Activated CD8-positive, alpha-beta T cell treated with anti-CD3 and anti-CD28 coated beads, Interleukin-2, amount 10 ng/mL, durations not matched to agents 7 days and 5 days (primary cell): ENCODE measurements around the gene CACNB2. TPM values are rescaled to one million over a fixed set of nuclear protein-coding genes. Genes with fewer than 3 reads are reported as not detected.
"Not testable (repeated sequence)": the region's sequence is repeated elsewhere in the genome, so short reads cannot be mapped to it uniquely, and the experiment has no call there.

ENCODE experiments used
- ATAC-seq: fragments of 150-1000 bp; cut with Tn5 transposase; one replicate; pipeline ENCODE4 v1.10.0; 2021; ENCODE audit warnings: moderate library complexity
- CTCF ChIA-PET: fragments of 350-600 bp; sonication (Branson Sonifier 250); formaldehyde crosslinking; loops from one replicate; lab custom pipeline; 2021; ENCODE audit warnings: antibody characterized with exemption; lab: Charles Lee
- POLR2A ChIA-PET: fragments of 350-600 bp; sonication (Branson Sonifier 250); formaldehyde crosslinking; loops from one replicate; lab custom pipeline; 2021; ENCODE audit warnings: antibody characterized with exemption; lab: Charles Lee
- DNase-seq: peaks from one replicate; pipeline ENCODE4 v3.0.0-alpha.2; 2020
- H3K27ac Mint-ChIP-seq: one replicate; pipeline ENCODE4 v1.8.0; 2021; ENCODE audit warnings: mild to moderate bottlenecking, mixed read lengths
- H3K27me3 Mint-ChIP-seq: one replicate; pipeline ENCODE4 v1.8.0; 2021; ENCODE audit warnings: low read depth, mixed read lengths
- H3K36me3 Mint-ChIP-seq: one replicate; pipeline ENCODE4 v1.8.0; 2021; ENCODE audit warnings: low read depth, mixed read lengths
- H3K4me1 Mint-ChIP-seq: one replicate; pipeline ENCODE4 v1.8.0; 2021; ENCODE audit warnings: low read depth, mixed read lengths
- H3K4me3 Mint-ChIP-seq: one replicate; pipeline ENCODE4 v1.8.0; 2021; ENCODE audit warnings: mild to moderate bottlenecking, mixed read lengths
- H3K9me3 Mint-ChIP-seq: one replicate; pipeline ENCODE4 v1.8.0; 2022; ENCODE audit warnings: mixed read lengths; ENCODE audit not compliant: insufficient read depth
- total RNA-seq, 2 experiments: library from RNA; stranded (reverse); gene quantifications; one replicate each; pipeline ENCODE4 v1.2.3, GENCODE V29; 2021

The CACNB2 gene
- total RNA-seq, 2 experiments from 2014 or later = not detected

DNA sequence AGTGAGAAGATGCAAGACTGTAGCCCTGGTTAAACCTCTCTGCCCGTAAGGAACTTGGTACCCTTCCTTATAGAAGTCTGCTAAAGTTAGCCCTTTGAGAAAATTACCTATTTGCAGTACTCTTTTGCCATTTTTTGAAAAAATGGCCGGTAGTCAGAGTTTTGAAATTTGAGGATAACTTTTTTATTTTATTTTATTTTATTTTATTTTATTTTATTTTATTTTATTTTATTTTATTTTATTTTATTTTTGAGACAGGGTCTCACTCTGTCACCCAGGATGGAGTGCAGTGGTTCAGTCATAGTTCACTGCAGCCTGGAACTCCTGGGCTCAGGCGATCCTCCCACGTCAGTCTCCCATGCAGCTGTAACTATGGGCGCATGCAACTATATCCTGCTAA is 41.2 kb downstream of the CACNB2 start:
- H3K9me3 Mint-ChIP-seq, POLR2A ChIA-PET, H3K27me3 Mint-ChIP-seq: not testable (repeated sequence)

DNA sequence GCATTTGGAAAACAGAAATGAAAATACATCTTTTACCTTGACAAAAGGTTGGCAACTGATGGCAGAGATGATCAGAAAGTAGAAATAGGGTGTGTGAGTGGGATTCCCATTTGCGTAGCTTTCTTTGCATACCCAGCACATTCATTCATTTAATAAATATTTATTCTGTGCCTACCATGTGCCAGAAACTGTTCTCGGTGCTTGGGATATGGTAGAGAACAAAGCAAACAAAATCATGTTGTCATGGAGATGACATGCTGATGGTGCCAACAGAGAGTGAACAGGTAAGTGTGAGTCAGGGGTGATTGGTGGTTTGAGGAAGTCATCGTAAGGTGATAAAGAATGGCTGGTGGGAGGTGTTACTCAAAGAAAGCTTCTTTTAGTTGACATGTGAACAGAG is 45.4 kb downstream of the CACNB2 start:
- no peaks in the 10 kb centered on the region for H3K36me3 Mint-ChIP-seq
- no peaks in the 10 kb centered on the region for H3K9me3 Mint-ChIP-seq
- ATAC-seq = no peak
- H3K27me3 Mint-ChIP-seq = no peaks in the 10 kb centered on the region
- no peaks in the 10 kb centered on the region for H3K4me1 Mint-ChIP-seq
- DNase-seq = no peak
- POLR2A ChIA-PET = no interaction called here
- CTCF ChIA-PET = no interaction called here
- H3K27ac Mint-ChIP-seq = no peak overlapping the region
- no peak overlapping the region for H3K4me3 Mint-ChIP-seq

More for the DNA sequence above, 41.2 kb downstream of the CACNB2 start:
- DNase-seq, ATAC-seq, H3K4me3 Mint-ChIP-seq, H3K36me3 Mint-ChIP-seq, CTCF ChIA-PET, H3K4me1 Mint-ChIP-seq, H3K27ac Mint-ChIP-seq: not testable (repeated sequence)

GRCh38 chr10:18190840-18191239 is 50.6 kb downstream of the CACNB2 start:
- ChIA-PET POLR2A (no interaction called here), CTCF (no interaction called here)
- Mint-ChIP-seq H3K27ac (no peak overlapping the region), H3K4me3 (no peak overlapping the region), H3K27me3 (no peaks in the 10 kb centered on the region), H3K4me1 (no peaks in the 10 kb centered on the region), H3K36me3 (no peaks in the 10 kb centered on the region), H3K9me3 (no peaks in the 10 kb centered on the region)
- DNase-seq (no peak), ATAC-seq (no peak)

DNA sequence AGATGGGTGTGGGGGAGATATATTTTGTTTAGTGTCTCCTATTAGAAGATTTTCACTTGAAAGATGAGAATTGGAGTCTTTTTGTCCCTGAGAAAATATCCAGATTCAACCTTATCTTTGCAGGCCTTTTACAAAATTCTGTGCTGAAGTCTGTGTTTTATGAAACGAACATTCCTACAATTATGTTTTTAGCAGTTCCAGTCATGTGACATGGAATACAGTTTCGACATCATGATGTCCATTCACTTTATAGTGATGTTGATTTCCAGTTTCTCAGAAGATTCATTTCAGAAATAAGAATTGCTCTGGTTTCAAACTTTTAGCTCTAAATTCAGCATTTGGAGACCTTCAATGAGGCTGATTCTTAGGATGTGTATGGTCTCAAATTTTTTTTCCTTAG is 54.4 kb downstream of the CACNB2 start:
- CTCF ChIA-PET = no interaction called here
- Mint-ChIP-seq H3K27ac (no peak overlapping the region), H3K4me3 (no peak overlapping the region), H3K4me1 (no peaks in the 10 kb centered on the region), H3K36me3 (no peaks in the 10 kb centered on the region), H3K9me3 (no peaks in the 10 kb centered on the region), H3K27me3 (no peaks in the 10 kb centered on the region)
- no peak for ATAC-seq
- no peak for DNase-seq
- POLR2A ChIA-PET = no interaction called here

GRCh38 chr10:18195060-18195799 is 55.0 kb downstream of the CACNB2 start:
- Mint-ChIP-seq H3K9me3 (no peaks in the 10 kb centered on the region), H3K4me3 (no peak overlapping the region), H3K36me3 (no peaks in the 10 kb centered on the region), H3K27me3 (no peaks in the 10 kb centered on the region), H3K4me1 (no peaks in the 10 kb centered on the region), H3K27ac (no peak overlapping the region)
- no peak for DNase-seq
- CTCF ChIA-PET = no interaction called here
- POLR2A ChIA-PET = no interaction called here
- ATAC-seq = no peak

DNA sequence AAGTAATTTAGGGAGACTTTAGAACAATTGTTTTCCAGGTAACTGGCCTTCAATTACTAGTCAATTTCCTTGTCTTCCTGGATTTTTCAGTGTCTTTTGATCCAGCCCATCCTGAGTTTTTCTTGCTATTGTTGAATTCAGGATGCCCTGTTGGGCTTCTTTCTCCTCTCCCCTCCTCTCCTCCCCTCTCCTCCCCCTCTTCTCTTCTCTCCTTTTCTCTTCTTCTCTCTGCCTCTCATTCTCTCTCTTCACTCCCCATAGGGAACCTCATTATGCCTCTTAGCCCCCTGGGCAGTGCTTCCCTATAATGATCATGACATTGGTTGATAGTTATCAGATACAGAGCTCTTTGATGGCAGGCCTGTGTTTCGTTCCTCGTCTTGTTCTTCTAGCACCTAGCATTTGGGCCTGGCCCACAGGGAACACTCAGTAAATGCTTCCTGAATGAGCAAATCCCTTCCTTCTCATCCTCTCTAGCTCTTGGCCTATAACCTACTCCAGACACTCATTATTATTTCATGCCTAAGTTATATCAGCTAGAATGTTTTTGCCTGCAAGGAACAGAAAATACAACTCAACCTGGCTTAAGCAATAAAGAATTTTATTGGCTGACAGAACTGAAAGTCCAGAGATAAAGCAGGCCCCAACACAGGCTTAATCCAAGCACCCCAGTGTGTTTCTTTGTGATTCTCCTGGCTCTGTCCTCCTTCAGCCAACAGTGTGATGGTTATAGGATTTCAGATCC is 56.8 kb downstream of the CACNB2 start:
- H3K9me3 Mint-ChIP-seq = no peaks in the 10 kb centered on the region
- no peaks in the 10 kb centered on the region for H3K27me3 Mint-ChIP-seq
- CTCF ChIA-PET = interaction anchor here (1.4 kb wide), 1 partner anchor 19 kb away, joined by 3 read pairs; no protein-coding TSS in a partner anchor
- H3K4me3 Mint-ChIP-seq = no peak overlapping the region
- POLR2A ChIA-PET = no interaction called here
- no peak for DNase-seq
- no peaks in the 10 kb centered on the region for H3K36me3 Mint-ChIP-seq
- ATAC-seq = no peak
- H3K27ac Mint-ChIP-seq = no peak overlapping the region
- H3K4me1 Mint-ChIP-seq = no peaks in the 10 kb centered on the region

GRCh38 chr10:18197706-18198105 is 57.5 kb downstream of the CACNB2 start:
- Mint-ChIP-seq H3K4me1 (no peaks in the 10 kb centered on the region), H3K27ac (no peak overlapping the region), H3K9me3 (no peaks in the 10 kb centered on the region), H3K27me3 (no peaks in the 10 kb centered on the region), H3K4me3 (no peak overlapping the region), H3K36me3 (no peaks in the 10 kb centered on the region)
- CTCF ChIA-PET = interaction anchor here (1.4 kb wide), 1 partner anchor 19 kb away, joined by 3 read pairs; no protein-coding TSS in a partner anchor
- ATAC-seq = no peak
- POLR2A ChIA-PET = no interaction called here
- DNase-seq = no peak

DNA sequence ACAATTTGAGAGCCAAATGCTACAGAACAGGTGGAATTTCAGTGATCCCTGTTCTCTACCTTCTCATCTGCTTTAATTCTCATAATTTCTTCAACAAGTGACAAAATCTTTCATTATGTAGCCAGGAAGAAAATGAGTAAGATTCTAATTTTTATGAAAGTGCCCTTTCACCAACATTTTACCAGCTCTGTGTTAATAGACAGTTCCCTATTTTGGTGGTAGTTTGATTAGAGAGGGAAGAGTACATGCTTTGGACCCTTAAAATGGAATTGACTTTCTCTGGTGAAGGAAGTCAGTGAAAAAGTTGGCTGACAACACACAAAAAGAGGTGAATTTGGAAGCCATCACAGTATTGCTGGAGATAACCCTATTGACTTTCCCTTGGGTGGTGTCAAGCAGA is 61.7 kb downstream of the CACNB2 start:
- POLR2A ChIA-PET = no interaction called here

GRCh38 chr10:18202680-18203460 is 62.6 kb downstream of the CACNB2 start:
- ATAC-seq (no peak), DNase-seq (no peak)
- no peaks in the 10 kb centered on the region for H3K9me3 Mint-ChIP-seq
- peaks cover 3% of the 10 kb centered on the region for H3K27me3 Mint-ChIP-seq
- H3K36me3 Mint-ChIP-seq = no peaks in the 10 kb centered on the region
- no peak overlapping the region for H3K4me3 Mint-ChIP-seq
- POLR2A ChIA-PET = no interaction called here
- CTCF ChIA-PET = no interaction called here
- no peaks in the 10 kb centered on the region for H3K4me1 Mint-ChIP-seq
- H3K27ac Mint-ChIP-seq = no peak overlapping the region

More for the DNA sequence above, 61.7 kb downstream of the CACNB2 start:
- Mint-ChIP-seq H3K4me1 (no peaks in the 10 kb centered on the region), H3K36me3 (no peaks in the 10 kb centered on the region), H3K4me3 (no peak overlapping the region), H3K27me3 (peaks cover 3% of the 10 kb centered on the region), H3K9me3 (no peaks in the 10 kb centered on the region), H3K27ac (no peak overlapping the region)
- ATAC-seq (no peak), DNase-seq (no peak)
- CTCF ChIA-PET = no interaction called here

DNA sequence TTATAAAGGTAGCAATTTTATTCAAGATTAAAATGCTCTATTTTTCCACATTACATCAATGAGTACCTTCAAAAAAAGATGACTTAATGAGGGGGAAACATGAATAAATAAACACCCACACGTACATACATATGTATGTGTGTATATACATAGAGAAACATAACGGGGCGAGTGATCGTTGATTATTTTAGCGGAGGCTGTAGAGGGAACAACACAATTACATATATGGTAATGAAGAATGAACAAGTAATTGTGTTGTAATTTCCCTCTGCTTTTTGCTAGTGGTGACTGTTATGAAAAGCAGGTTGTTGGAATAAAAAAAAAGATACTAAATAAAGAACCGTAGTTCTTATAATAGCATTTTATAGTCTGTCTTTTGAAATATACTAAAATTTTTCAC is 63.2 kb downstream of the CACNB2 start:
- POLR2A ChIA-PET = no interaction called here
- no peak for ATAC-seq
- CTCF ChIA-PET = no interaction called here
- Mint-ChIP-seq H3K4me3 (no peak overlapping the region), H3K27ac (no peak overlapping the region), H3K4me1 (no peaks in the 10 kb centered on the region), H3K27me3 (peaks cover 3% of the 10 kb centered on the region), H3K36me3 (no peaks in the 10 kb centered on the region), H3K9me3 (no peaks in the 10 kb centered on the region)
- DNase-seq = no peak

- Mint-ChIP-seq H3K4me1 (no peaks in the 10 kb centered on the region), H3K4me3 (no peak overlapping the region), H3K27me3 (peaks cover 3% of the 10 kb centered on the region), H3K36me3 (no peaks in the 10 kb centered on the region), H3K9me3 (no peaks in the 10 kb centered on the region), H3K27ac (no peak overlapping the region)
- ChIA-PET CTCF (no interaction called here), POLR2A (no interaction called here)
- DNase-seq (no peak), ATAC-seq (no peak)
Measured at GRCh38 chr10:18204039-18204835, 64.0 kb downstream of the CACNB2 start.
